ENCODE measurements around the gene ABCA4.

GRCh38 chr1:94060720-94061119 lies 60.2 kb downstream of the ABCA4 start:
- TF ChIP-seq POLR2A (IDR thresholded peaks at IDR 0.05; ENCODE audit: low read length), result no peak
- TF ChIP-seq GATA1 (IDR thresholded peaks at IDR 0.05; ENCODE audit: low read depth, low read length), result no peak
